ENCODE measurements around the gene RASSF7. TPM values are rescaled to one million over a fixed set of nuclear protein-coding genes. Genes with fewer than 3 reads are reported as not detected.

RASSF7 gene
- total RNA-seq, 1 experiment from 2014 or later = 515 TPM

GRCh38 chr11:550746-551085 is 10.1 kb upstream of the RASSF7 start:
- no peak for DNase-seq (ENCODE audit: low spot score)

DNA sequence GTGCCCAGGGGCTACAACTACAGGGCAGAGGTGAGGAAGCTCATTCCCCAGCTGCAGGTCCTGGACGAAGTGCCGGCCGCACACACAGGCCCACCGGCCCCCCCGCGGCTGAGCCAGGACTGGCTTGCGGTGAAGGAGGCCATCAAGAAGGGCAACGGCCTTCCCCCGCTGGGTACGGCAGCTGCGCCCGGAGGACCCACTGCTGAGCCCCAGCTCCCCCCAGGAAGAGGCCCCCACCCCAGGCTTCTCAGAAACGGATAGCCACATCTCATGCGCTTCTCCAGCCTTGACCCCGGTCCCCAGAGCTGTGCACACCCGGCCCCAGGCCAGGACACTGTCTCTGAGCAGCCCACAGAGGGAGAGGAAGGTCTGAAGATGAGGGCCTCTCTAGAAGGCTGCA is 9.6 kb upstream of the RASSF7 start:
- DNase-seq (ENCODE audit: low spot score) = no peak

DNA sequence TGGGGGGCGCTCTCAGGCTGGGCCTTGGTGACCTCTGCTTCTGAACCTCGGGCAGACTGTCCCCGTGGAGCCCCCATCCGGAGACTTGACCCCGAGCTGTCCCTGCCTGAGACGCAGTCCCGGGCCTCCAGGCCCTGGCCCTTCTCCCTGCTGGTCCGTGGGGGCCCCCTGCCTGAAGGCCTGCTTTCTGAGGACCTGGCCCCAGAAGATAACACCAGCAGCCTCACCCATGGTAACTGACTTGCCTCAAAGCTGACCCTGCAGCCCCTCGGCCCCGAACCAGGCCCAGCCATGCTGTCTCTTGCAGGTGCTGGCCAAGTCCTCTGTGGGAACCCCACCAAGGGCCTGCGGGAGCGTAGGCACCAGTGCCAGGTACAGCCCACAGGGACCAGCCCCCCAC is 9.2 kb upstream of the RASSF7 start:
- no peak for DNase-seq (ENCODE audit: low spot score)

GRCh38 chr11:553083-553987 is 7.4 kb upstream of the RASSF7 start:
- no peak for DNase-seq (ENCODE audit: low spot score)

GRCh38 chr11:553988-554340 is 6.8 kb upstream of the RASSF7 start:
- DNase-seq (ENCODE audit: low spot score) = no peak

DNA sequence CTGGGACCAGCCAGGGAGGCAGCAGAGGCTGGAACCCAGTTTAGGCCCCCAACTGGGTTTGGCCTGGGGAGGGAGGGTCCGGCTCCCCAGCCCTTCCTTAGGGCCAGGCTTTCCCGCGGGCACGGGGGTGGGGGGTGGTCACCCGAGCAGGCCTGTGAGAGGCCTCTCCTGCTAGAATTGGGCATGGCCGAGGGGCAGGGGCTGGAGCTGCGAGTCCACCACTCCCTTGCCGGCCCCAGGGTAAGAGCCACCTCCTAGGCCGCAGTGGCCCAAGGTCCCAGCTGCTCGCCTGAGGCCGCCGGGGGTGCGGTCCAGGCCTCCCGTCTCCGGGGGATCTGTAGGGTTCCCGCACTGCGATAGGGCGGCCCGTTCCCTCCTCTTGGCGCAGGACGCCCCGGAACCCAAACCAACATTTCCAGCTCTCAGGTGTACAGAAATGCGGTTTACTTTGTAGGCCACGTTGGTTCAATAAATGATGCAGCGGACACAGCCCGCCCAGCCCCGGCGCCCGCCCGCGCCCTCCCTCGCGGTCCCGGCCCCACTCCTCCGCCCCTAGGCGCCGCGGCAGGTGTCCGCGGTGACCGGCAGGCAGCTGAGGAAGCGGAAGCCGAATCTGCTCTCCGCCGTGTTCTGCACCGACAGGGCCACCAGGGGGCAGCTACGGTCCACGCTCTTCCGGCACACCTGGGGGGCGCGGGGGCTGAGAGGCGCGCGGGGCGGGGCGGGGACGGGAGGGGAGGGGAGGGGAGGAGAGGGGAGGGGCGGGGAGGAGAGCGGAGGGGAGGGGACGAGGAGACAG is 6.1 kb upstream of the RASSF7 start:
- DNase-seq (ENCODE audit: low spot score) = peak; percentile 81

DNA sequence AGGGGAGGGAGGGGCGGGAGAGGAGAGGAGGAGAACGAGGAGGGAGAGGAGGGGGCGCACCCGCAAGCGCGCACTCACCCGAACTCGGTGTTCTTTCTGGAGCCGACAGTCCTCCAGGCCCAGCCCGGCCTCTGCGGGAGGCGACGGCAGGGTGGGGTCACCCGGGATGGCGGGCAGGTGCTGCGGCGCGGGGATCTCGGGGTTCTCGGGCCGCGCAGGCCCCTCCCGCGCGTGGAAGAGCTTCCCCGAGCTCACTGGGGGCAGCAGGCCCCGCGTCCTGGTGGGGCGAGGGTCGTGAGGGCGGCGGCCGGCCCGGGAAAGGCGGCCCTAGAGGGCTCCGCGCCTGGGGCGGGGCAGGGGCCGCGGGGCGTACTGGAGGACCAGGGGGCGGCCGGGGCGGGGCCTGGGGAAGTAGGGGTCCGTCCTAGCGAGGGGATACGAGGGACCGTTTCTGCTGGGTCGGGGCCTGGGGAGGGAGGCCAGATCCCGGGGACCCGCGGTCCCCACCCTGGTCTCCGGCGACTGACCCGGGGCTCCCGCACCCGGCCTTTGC is 5.5 kb upstream of the RASSF7 start:
- DNase-seq (ENCODE audit: low spot score) = no peak

DNA sequence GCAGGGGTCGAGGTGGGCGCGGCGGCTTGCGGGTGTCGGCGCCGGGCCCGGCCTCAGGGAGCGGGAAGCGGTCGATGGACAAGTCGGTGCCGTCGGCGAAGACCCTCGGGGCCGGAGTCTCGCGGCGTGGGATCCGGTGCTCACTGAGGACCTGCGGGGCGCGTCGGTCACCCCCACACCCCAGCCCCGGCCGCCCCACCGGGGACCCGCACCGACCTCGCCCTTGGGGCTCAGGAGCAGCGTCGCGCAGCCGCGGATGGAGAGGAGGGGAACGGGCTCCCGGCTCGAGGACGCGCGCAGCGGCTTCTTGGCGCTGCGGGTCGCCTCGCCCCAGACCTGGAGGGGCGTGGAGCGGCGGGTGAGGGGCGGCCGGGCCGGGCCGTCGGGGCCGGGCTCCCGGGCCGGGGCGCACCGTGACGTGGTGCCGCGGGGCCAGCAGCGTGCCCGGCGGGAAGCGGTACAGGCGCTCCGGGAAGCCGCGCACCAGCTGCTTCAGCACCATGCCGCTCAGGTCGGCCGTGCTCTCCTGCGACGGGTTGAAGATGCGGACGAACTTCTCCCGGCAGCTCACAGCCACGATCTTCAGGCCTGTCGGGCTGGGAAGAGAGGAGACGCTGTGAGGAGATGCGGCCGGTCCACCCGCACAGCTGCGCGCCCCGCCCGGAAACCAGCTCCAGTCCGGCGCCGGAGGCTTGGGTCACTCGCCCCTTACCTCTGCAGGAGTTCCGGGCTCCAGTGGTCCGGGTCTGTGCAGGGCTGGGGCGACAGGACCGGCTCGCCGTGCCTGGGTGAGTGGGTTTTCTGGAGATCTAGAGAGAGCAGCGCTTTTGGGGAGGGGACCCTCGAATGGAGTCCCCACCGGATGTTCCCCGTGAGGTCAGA is 4.7 kb upstream of the RASSF7 start:
- peak; percentile 61 for DNase-seq (ENCODE audit: low spot score)

- no peak for DNase-seq (ENCODE audit: low spot score)
Measured at GRCh38 chr11:556662-557256, 4.0 kb upstream of the RASSF7 start.

DNA sequence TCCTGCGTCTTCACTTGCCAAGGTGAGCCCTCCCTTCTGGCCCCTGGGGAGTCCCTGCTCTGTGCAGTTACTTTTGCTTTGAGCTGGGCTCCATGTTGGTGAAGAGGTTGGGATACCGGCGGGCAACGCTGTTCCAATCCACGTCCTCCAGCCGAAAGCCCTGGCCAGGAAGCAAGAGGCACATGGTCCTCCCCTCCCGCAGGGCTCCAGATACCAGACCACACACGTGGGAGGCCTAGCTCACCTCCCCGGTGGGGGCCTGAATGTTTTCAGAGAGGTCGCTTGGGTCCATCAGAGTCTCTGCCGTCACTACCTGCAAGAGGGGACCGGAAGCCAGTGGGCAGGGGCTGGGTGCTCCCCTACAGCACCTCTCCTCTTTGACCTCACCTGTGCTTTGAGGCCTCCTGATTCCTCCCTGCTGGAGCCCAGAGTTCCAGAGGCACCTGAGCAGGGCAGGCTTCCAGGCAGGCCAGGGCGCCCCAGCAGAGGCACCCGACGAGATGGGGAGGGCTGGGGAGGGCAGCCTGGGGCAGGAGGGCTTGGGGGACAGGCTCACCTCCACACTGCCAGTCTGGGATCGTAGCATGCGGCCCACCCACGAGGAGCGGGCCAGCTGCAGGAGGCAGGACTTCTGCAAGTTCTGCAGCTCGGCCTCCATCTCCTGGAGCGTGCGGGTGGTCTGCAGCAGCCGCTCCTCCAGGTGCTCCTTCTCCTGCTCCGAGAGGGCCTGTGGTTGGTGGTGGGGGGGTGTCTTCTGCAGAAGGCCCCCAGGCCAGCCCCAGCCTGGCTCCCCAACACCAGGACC is 3.2 kb upstream of the RASSF7 start:
- no peak for DNase-seq (ENCODE audit: low spot score)

GRCh38 chr11:558503-558902 is 2.3 kb upstream of the RASSF7 start:
- DNase-seq (ENCODE audit: low spot score) = no peak

- no peak for DNase-seq (ENCODE audit: low spot score)
Measured at GRCh38 chr11:559020-559620, 1.6 kb upstream of the RASSF7 start.

DNA sequence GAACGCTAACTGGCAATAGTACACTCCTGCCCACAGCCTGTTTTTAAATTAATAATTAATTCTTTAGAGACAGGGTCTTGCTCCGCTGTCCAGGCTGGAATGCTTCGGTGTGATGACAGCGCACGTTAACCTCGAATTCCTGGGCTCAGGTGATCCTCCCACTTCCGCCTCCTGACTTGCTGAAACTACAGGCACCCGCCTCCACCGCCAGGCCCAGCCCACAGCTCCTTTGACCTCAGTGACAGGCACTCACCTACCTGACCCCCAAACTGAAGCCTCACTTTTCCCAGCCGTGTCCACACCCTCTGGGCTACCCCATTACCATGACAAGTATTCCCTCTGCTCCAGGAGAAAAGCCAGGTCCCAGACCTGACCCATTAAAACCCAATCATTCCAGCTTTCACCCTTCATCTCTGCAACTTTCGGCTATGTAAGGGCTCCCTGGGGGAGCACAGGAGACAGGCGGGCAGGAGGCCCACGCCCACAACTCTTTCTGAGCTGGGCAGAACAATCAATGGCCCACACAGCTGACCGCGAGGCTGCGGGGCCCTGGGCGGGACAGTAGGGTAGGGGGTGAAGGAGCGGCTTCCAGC is 962 bp upstream of the RASSF7 start:
- peak; percentile 52 for DNase-seq (ENCODE audit: low spot score)

GRCh38 chr11:561148-562003 is 606 bp downstream of the RASSF7 start:
- DNase-seq (ENCODE audit: low spot score) = peak; percentile 98

DNA sequence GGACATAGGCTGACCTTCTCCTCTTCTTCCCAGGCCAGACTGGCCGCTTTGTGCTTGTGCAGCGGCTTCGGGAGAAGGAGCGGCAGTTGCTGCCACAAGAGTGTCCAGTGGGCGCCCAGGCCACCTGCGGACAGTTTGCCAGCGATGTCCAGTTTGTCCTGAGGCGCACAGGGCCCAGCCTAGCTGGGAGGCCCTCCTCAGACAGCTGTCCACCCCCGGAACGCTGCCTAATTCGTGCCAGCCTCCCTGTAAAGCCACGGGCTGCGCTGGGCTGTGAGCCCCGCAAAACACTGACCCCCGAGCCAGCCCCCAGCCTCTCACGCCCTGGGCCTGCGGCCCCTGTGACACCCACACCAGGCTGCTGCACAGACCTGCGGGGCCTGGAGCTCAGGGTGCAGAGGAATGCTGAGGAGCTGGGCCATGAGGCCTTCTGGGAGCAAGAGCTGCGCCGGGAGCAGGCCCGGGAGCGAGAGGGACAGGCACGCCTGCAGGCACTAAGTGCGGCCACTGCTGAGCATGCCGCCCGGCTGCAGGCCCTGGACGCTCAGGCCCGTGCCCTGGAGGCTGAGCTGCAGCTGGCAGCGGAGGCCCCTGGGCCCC is 1.4 kb downstream of the RASSF7 start:
- DNase-seq (ENCODE audit: low spot score) = no peak

- DNase-seq (ENCODE audit: low spot score) = no peak
Measured at GRCh38 chr11:563066-563811, 2.5 kb downstream of the RASSF7 start.

- DNase-seq (ENCODE audit: low spot score) = peak; percentile 56
Measured at GRCh38 chr11:563812-564578, 3.2 kb downstream of the RASSF7 start.

All from HT-29 (cell line).